Measurements from ENCODE around the gene POTEC.
"Not testable (repeated sequence)": the region's sequence is repeated elsewhere in the genome, so short reads cannot be mapped to it uniquely, and the experiment has no call there.

GRCh38 chr18:14470046-14470445 lies 73.4 kb downstream of the POTEC start:
- TF ChIP-seq USF2 (IDR thresholded peaks at IDR 0.05; ENCODE audit: borderline replicate concordance, low read depth, low read length); CTCF (IDR thresholded peaks at IDR 0.05 in 2 of 3, conservative IDR thresholded peaks at IDR 0.05 in 1 of 3; ENCODE audit: control insufficient read depth in 2 of 3, extremely low read depth in 1 of 3, insufficient read depth in 1 of 3, low read depth in 3 of 3, low read length in 3 of 3); POLR2A (IDR thresholded peaks at IDR 0.05; ENCODE audit: low read depth, low read length); ZZZ3 (IDR thresholded peaks at IDR 0.05; ENCODE audit: control insufficient read depth, insufficient read length, low read depth); EP300 (IDR thresholded peaks at IDR 0.05; ENCODE audit: borderline replicate concordance in 1 of 2, control insufficient read depth in 1 of 2, low read depth in 2 of 2, low read length in 2 of 2); YBX1 (IDR thresholded peaks at IDR 0.05); EZH2 (IDR thresholded peaks at IDR 0.05; ENCODE audit: borderline replicate concordance, control insufficient read depth, low read depth, low read length); SMC3 (IDR thresholded peaks at IDR 0.05; ENCODE audit: borderline replicate concordance, low read length); NRF1 (conservative IDR thresholded peaks at IDR 0.05; ENCODE audit: low read depth, low read length); HDAC2 (IDR thresholded peaks at IDR 0.05); CREB1 (IDR thresholded peaks at IDR 0.05; ENCODE audit: low read depth); SIX5 (IDR thresholded peaks at IDR 0.05; ENCODE audit: low read depth, low read length, severe bottlenecking); ZNF622 (IDR thresholded peaks at IDR 0.05); SIN3A (IDR thresholded peaks at IDR 0.05; ENCODE audit: low read depth, low read length): not testable (repeated sequence)

All from GM12878 (cell line).